BJ (cell line): Measurements from ENCODE around the gene MEGF6. TPM values are rescaled to one million over a fixed set of nuclear protein-coding genes. Genes with fewer than 3 reads are reported as not detected.

ENCODE experiments used
- CTCF ChIA-PET: fragments of 350-600 bp; formaldehyde crosslinking; extraction: SDS; loops from one replicate; lab custom pipeline; 2021; ENCODE audit warnings: antibody characterized with exemption, inconsistent platforms; lab: Yijun Ruan, JAX
- POLR2A ChIA-PET: fragments of 300-600 bp; sonication (Branson Sonifier 250); formaldehyde crosslinking; extraction: SDS; loops from one replicate; lab custom pipeline; 2021; ENCODE audit warnings: antibody characterized with exemption; lab: Charles Lee
- DNase-seq: peaks from one replicate; pipeline ENCODE4 v3.0.0-alpha.2; 2011; ENCODE audit warnings: low read depth
- H3K27me3 ChIP-seq: 2 replicates; pipeline ENCODE4 v1.6.0; 2011; ENCODE audit warnings: low read length; ENCODE audit not compliant: control insufficient read depth, insufficient read depth
- H3K36me3 ChIP-seq: 2 replicates; pipeline ENCODE4 v1.5.1; 2011; ENCODE audit warnings: low read length; ENCODE audit not compliant: control insufficient read depth, insufficient read depth
- H3K4me3 ChIP-seq: 2 replicates; pipeline ENCODE4 v1.5.1; 2011; ENCODE audit warnings: low read depth, mild to moderate bottlenecking, control low read depth, low read length
- CTCF ChIP-seq: IDR thresholded peaks from 2 replicates; pipeline ENCODE4 v1.5.1; 2011; ENCODE audit warnings: low read depth, mild to moderate bottlenecking, control low read depth, inconsistent platforms, low read length, moderate library complexity; ENCODE audit not compliant: insufficient read depth
- polyA plus RNA-seq: library from polyadenylated mRNA; depleted of rRNA; stranded (reverse); fragments of >200 nt; gene quantifications from 2 replicates; pipeline ENCODE4 v1.2.3, GENCODE V29; 2011

MEGF6 gene
- polyA plus RNA-seq, 1 experiment: 77.4 TPM

DNA sequence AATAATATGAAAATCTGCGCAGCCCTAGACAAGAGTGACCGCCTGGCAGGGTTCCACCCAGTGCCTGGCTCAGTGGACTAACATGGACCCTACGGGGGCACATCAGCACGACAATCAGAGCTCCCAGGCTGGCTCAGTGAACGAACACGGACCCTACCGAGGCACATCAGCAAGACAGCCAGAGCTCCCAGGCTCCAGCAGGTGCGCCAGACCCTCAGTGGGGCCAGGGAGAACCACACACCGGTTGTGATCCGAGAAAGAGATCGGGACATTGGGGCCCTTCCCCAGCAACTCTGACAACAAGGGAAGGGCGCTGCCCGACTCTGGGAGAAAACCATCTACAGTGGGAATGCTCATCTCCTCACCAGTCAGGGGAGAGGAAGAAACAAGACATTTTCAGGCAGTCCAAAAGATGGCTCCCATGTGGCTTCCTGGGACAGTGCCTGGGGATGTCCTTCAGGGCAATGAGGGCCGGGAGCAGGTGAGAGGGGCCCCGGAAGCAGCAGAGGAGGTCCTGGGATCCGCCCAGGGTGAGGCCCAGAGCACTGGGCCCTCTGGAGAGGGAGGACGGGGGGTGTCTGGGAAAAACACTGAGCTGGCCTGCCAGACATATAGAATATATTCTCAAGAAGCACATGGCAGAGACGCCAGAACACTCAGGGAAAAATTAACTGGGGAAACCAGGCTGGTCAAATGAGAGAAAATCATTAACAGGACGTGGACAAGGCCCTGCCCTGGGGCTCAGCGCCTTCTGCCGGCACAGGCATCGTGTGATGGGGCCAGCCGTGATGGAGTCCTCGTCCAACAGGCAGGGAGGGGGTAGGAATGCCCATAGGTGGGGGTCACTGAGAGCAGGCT lies 152.0 kb downstream of the MEGF6 start:
- no peak for DNase-seq
- ChIA-PET CTCF (interaction anchor here (0.7 to 0.9 kb wide), 2 partner anchors 19 to 21 kb away, joined by 3 read pairs; no protein-coding TSS in a partner anchor), POLR2A (no interaction called here)
- no peaks in the 10 kb centered on the region for H3K36me3 ChIP-seq
- H3K27me3 ChIP-seq: peaks cover 3% of the 10 kb centered on the region
- H3K4me3 ChIP-seq: no peak overlapping the region
- TF ChIP-seq CTCF: no peak

GRCh38 chr1:3457910-3458883 lies 153.1 kb downstream of the MEGF6 start:
- peaks cover 3% of the 10 kb centered on the region for H3K27me3 ChIP-seq
- POLR2A ChIA-PET: no interaction called here
- TF ChIP-seq CTCF: no peak
- DNase-seq: no peak
- H3K36me3 ChIP-seq: no peaks in the 10 kb centered on the region
- CTCF ChIA-PET: interaction anchor here (0.9 kb wide), 1 partner anchor 22 kb away, joined by 3 read pairs; no protein-coding TSS in a partner anchor
- no peak overlapping the region for H3K4me3 ChIP-seq

DNA sequence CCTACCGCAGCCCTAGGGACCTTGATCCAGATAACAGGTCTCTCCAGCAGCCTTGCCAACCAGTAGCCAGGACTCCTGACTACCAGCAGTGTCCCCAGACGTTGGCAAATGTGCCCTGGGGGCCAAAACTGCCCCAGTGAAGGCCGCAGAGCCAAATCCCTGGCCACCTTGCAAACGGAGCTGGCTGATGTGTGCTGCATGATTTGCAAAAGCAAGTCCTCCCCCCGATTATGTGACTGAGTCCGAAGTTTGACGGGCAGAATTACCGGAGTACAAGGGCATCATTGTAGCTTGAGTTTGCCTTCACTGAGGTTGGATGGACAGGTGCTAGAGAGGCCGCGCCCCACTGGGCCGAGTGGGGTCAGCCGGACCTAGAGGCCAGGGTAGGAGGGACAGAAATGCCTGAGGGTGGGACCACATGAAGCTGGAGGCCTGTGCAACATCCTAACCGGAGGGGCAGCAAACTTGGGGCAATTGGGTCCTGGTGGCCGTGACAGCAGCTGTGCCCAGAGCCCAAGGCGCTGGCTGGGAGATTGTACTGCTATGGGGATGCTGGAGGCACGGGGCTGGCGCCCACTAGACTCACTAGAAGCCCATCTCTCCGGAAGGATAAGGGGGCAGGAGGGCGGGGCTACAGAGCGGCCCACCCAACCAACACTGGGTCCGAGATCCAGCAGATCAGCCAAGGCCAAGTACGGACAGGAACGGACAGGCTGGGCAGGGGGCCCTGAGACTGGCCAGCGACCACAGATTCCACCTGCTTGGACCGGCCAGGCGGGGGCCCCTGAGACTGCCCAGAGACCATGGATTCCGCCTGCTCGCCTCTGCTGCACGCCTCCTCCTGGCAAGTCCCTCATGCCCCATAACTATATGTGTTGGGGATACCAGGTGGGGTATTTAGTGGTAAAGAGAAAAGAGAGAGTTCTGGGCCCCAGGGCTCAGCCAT lies 154.1 kb downstream of the MEGF6 start:
- Histone ChIP-seq H3K4me3 (no peak overlapping the region), H3K36me3 (no peaks in the 10 kb centered on the region), H3K27me3 (peaks cover 3% of the 10 kb centered on the region)
- POLR2A ChIA-PET: no interaction called here
- no peak for TF ChIP-seq CTCF
- DNase-seq: no peak
- CTCF ChIA-PET: interaction anchor here (0.6 to 1.5 kb wide), 5 partner anchors 48 to 372 kb away, joined by 3 to 7 read pairs (median 3); no protein-coding TSS in a partner anchor

DNA sequence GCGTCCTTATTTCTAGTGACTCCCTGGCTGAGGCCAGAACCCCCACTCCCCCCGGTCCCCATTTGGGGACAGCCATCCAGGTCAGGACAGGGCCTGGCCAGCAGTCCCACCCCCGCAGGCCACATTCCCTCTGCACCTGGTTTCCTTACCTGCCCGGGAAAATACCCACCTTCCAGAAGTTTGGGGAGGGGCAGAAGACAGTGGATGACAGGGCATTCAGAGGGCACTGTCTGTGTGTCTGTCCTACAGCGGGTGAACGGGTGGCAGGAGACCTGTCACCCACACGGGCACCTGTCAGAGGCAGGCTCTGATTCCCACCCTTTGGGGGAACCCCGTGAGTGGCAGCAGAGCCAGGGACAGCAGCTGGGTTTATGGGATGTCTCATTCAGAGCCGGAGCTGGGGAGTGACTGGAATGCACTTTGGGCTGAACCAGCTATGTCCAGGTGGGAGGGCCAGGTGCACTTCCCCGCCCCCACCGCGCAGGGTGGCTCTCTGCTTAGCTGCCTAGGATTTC lies 154.8 kb downstream of the MEGF6 start:
- ChIA-PET POLR2A (no interaction called here), CTCF (interaction anchor here (0.6 to 1.5 kb wide), 5 partner anchors 48 to 371 kb away, joined by 3 to 7 read pairs (median 3); no protein-coding TSS in a partner anchor)
- Histone ChIP-seq H3K27me3 (peaks cover 3% of the 10 kb centered on the region), H3K36me3 (no peaks in the 10 kb centered on the region), H3K4me3 (no peak overlapping the region)
- TF ChIP-seq CTCF: no peak
- no peak for DNase-seq
